ENCODE data around the gene SLIT1. TPM values are rescaled to one million over a fixed set of nuclear protein-coding genes. Genes with fewer than 3 reads are reported as not detected.
A peak's percentile ranks its signal among the peaks of the same experiment; 100 is the strongest.

Gene SLIT1
- total RNA-seq, 1 donor from 2014 or later = under 0.01 TPM

GRCh38 chr10:97138846-97139245 is 46.9 kb downstream of the SLIT1 start:
- FAIRE-seq (no peak), DNase-seq (ENCODE audit: low read depth) (no peak)
- Histone ChIP-seq H3K27me3 (ENCODE audit: control insufficient read depth, insufficient read depth, low read length) (peaks cover 4% of the 10 kb centered on the region), H3K36me3 (ENCODE audit: control insufficient read depth, insufficient read depth, low read length) (no peaks in the 10 kb centered on the region), H3K4me3 (ENCODE audit: low read depth, low read length) (no peak overlapping the region)
- TF ChIP-seq CTCF (IDR thresholded peaks at IDR 0.05; ENCODE audit: insufficient read depth, low read length, severe bottlenecking) = no peak

GRCh38 chr10:97138174-97138573 is 47.6 kb downstream of the SLIT1 start:
- DNase-seq (ENCODE audit: low read depth) (no peak), FAIRE-seq (no peak)
- Histone ChIP-seq H3K36me3 (ENCODE audit: control insufficient read depth, insufficient read depth, low read length) (no peaks in the 10 kb centered on the region), H3K4me3 (ENCODE audit: low read depth, low read length) (no peak overlapping the region), H3K27me3 (ENCODE audit: control insufficient read depth, insufficient read depth, low read length) (peaks cover 4% of the 10 kb centered on the region)
- no peak for TF ChIP-seq CTCF (IDR thresholded peaks at IDR 0.05; ENCODE audit: insufficient read depth, low read length, severe bottlenecking)

GRCh38 chr10:97136756-97137155 is 49.0 kb downstream of the SLIT1 start:
- Histone ChIP-seq H3K4me3 (ENCODE audit: low read depth, low read length) (no peak overlapping the region), H3K27me3 (ENCODE audit: control insufficient read depth, insufficient read depth, low read length) (peaks cover 4% of the 10 kb centered on the region), H3K36me3 (ENCODE audit: control insufficient read depth, insufficient read depth, low read length) (no peaks in the 10 kb centered on the region)
- DNase-seq (ENCODE audit: low read depth) (no peak), FAIRE-seq (no peak)
- no peak for TF ChIP-seq CTCF (IDR thresholded peaks at IDR 0.05; ENCODE audit: insufficient read depth, low read length, severe bottlenecking)

GRCh38 chr10:97135464-97135863 is 50.3 kb downstream of the SLIT1 start:
- H3K4me3 ChIP-seq (ENCODE audit: low read depth, low read length) = no peak overlapping the region
- FAIRE-seq (no peak), DNase-seq (ENCODE audit: low read depth) (no peak)

GRCh38 chr10:97134983-97135382 is 50.8 kb downstream of the SLIT1 start:
- TF ChIP-seq CTCF (IDR thresholded peaks at IDR 0.05; ENCODE audit: insufficient read depth, low read length, severe bottlenecking) = no peak
- Histone ChIP-seq H3K36me3 (ENCODE audit: control insufficient read depth, insufficient read depth, low read length) (no peaks in the 10 kb centered on the region), H3K4me3 (ENCODE audit: low read depth, low read length) (no peak overlapping the region), H3K27me3 (ENCODE audit: control insufficient read depth, insufficient read depth, low read length) (no peaks in the 10 kb centered on the region)
- DNase-seq (ENCODE audit: low read depth) = no peak
- FAIRE-seq = peak; percentile 43

More at GRCh38 chr10:97135464-97135863, 50.3 kb downstream of the SLIT1 start:
- Histone ChIP-seq H3K27me3 (ENCODE audit: control insufficient read depth, insufficient read depth, low read length) (no peaks in the 10 kb centered on the region), H3K36me3 (ENCODE audit: control insufficient read depth, insufficient read depth, low read length) (no peaks in the 10 kb centered on the region)
- TF ChIP-seq CTCF (IDR thresholded peaks at IDR 0.05; ENCODE audit: insufficient read depth, low read length, severe bottlenecking) = no peak

- Histone ChIP-seq H3K4me3 (ENCODE audit: low read depth, low read length) (no peak overlapping the region), H3K36me3 (ENCODE audit: control insufficient read depth, insufficient read depth, low read length) (no peaks in the 10 kb centered on the region), H3K27me3 (ENCODE audit: control insufficient read depth, insufficient read depth, low read length) (no peaks in the 10 kb centered on the region)
- no peak for FAIRE-seq
- no peak for DNase-seq (ENCODE audit: low read depth)
- TF ChIP-seq CTCF (IDR thresholded peaks at IDR 0.05; ENCODE audit: insufficient read depth, low read length, severe bottlenecking) = no peak
Measured at GRCh38 chr10:97134110-97134509, 51.6 kb downstream of the SLIT1 start.
